GM10847 (cell line): ENCODE data around the gene DCXR.

Experiments used
- POLR2A ChIP-seq: IDR thresholded peaks from 2 replicates; pipeline ENCODE4 v1.6.1; 2011; ENCODE audit not compliant: insufficient read length; ENCODE audit errors: extremely low read depth

The DCXR gene

DNA sequence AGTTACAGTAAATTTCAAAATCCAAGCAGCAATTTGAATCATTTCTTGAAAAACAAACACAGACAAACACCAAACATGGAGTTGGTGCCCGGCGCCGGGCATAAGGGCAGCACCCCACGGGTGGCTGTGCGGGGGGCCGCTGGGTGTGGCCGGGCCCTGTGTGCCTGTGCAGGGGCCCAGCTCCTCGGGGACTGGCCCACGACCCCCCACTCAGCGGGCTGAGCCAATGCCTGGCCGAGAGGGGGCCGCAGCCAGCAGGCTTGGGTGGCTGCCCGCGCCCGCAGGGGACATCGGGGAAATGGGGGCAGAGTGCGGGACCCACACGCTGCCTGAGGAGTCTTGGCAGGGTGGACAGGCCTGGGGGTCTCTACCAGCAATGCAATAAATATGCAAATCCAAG is 40.9 kb upstream of the DCXR start:
- TF ChIP-seq POLR2A: no peak

DNA sequence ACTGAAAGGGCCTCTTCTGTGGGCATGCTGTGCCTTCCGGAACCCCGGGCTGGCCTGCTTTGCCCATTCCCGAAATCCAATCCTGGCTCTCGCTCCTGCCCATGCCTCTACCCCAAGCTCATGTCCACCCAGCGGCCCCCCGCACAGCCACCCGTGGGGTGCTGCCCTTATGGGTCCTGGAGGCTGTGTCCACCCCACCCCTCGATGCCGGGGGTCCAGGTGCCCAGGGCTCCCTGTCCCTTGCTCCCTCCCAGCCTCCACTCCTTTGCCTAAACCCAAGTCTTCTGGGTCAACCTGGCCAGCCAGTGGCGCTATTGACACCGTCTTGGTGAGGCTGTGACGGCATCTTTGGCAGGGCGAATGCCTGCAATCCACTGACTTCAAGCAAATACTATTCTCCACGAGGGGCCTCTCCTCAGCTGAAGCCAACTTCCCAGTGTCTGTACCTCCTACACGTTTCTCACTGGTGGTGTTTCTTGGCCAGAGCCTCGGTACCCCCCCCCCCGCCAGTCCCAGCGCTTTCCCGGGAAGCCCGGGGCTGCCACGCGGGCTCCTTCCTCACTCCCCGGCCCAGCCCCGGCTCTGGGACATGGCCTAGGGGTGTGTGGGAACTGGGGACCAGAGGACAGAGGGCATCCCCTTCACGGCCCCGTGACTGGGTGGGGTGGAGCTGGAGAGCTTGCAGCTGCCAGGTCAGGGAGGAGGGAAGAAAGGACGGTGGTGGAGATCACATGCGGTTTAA is 40.3 kb upstream of the DCXR start:
- peak; percentile 4 for TF ChIP-seq POLR2A

DNA sequence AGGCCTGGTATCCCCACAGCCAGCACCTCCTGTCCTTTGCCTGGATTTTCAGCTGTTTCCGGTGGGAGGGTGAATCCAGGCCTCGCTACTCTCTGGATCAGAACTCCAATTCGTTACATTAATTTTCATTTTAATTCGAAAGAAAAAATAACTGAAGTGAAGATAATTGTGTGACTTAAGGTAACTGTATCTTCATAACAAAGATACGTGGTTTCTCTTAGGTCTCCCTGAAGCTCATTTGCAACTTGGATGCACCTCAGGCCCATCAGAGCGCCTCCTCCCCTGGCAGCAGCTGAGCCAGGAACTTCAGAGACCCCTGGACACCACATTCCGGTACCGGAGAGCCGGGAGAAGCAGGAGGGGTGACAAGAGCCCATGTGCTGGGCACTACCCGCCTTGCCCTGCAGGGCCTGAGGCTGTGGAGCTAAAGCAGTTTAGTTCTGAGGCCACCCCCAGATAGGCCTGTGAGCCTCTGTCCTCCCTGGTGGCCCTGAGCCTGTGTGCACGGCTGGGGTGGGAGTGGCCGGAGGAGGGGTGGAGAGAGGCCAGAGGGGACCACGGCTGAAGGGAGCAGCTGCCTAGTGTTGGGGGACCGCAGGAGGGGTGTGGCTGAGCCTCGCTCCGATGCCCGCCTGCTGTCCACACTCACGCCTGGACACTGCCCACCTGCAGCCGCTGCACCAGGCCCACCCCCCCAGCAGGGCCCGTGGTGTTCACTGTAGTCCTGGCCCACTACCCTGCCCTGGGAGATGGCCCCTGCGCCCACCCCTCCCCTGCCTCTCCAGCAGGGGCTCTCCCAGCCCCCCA is 39.5 kb upstream of the DCXR start:
- TF ChIP-seq POLR2A: peak; percentile 23

DNA sequence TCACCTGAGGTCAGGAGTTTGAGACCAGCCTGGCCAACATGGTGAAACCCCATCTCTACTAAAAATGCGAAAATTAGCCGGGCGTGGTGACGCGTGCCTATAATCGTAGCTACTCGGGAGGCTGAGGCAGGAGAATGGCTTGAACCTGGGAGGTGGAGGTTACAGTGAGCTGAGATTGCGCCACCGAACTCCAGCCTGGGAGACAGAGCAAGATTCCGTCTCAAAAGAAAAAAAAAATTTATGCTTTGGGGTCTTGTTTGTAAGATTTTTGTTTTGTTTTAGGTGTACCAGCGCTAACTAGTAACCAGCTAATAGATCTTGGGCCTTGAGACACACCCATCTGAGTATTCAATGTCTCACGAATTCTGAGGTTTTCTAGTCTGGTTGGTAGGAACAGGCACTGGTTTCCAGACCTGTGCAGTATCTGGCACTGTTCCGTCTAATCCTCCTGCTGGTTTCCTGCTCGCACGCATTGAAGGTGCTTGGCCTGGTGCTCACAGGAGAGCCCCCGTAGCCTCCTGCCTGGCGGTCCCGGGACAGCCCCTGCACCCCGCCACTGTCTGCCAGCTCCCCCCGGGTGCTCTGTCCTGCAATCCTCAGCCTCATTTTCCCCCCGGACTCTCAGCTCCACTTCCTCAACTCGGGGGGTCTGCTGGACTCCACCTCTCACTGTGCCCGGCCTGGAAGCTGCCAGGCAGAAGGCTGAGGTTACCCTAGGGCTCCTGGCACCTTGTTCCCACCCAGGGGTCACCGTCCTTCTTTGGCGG is 38.7 kb upstream of the DCXR start:
- TF ChIP-seq POLR2A: no peak

DNA sequence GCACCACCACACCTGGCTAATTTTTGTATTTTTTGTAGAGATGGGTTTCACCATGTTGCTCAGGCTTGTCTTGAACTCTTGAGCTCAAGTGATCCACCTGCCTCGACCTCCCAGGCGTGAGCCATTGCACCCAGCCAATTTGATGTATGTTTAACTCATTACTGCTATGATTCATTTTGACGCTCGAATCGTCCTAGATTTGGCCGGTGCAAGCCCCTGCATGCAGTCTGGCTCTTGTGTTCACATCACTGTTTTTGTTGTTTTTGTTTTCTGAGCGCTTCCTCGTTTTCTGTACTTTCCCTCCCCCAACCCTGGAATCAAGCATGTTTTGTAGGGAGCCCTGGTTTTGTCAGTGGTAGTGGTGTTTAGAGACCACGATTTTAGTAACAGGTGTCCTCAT is 35.9 kb upstream of the DCXR start:
- TF ChIP-seq POLR2A: no peak

DNA sequence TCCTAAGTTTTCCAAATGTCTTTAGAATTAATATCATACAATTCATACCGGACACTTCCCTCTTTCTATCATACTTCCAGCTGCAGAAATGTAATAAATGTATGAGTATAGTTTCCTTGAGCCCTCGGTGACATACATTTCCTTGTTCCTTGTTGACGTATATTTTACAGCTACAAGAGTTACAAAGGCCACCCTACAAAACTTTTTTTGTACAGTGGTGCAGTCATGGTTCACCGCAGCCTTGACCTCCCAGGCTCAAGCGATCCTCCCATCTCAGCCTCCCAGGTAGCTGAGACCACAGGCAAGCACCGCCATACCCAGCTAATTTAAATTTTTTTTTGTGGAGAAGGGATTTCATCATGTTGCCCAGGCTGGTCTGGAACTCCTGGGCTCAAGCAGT is 35.3 kb upstream of the DCXR start:
- TF ChIP-seq POLR2A: no peak

DNA sequence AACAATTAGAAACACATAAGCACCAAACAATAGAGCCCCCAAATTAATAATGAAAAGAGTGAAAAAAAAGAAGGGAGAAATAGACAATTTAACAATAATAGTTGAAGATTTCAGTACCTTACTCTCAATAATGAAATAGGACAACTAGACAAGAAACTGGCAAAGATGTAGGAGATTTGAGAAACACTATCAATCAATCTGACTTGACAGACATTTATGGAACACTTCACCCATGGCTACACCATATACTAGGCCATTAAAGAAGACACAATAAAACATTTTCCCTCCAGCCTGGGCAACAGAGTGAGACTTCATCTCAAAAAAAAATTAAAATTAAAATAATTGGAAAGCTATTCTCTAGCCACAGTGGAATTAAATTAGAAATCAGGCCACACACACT is 33.1 kb upstream of the DCXR start:
- no peak for TF ChIP-seq POLR2A

DNA sequence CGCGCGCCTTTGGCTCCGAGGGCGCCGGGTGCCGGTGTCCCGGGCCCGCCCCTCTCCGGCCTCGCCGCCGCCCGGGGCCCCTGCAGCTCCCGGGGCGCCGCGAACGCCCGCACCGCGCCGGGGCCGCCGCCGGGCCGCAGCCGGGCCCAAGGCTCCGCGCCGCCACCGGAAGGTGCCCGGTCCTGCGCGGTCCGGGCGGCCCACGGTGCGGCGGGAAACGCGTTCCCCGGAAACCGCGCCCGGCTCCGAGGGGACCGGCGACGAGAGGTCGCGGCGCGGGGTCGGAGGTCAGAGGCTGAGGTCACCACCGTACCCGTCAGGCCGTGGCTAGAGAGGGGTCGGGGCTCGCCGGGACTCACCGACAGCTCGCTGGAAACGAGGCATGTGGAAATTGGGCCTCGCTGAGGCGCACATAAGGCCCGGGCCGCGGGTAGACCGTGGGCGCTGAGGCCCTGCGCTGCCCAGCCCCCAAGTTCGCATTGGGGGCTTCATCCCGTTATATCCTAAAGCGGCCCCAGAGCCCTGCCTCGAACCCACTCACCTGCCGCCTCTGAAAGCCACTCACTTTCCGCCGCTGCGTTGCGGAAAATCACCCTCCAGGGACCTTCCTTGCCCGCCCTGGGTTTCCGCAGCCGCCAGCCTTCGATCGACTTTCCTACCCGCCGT is 28.3 kb upstream of the DCXR start, which contains the start of gene DUS1L:
DUS1L (minus strand) TSS at position 167 of the 666 bp plus-strand sequence. CDS start 745 bp downstream, outside the sequence.
- peak; percentile 75 for TF ChIP-seq POLR2A

DNA sequence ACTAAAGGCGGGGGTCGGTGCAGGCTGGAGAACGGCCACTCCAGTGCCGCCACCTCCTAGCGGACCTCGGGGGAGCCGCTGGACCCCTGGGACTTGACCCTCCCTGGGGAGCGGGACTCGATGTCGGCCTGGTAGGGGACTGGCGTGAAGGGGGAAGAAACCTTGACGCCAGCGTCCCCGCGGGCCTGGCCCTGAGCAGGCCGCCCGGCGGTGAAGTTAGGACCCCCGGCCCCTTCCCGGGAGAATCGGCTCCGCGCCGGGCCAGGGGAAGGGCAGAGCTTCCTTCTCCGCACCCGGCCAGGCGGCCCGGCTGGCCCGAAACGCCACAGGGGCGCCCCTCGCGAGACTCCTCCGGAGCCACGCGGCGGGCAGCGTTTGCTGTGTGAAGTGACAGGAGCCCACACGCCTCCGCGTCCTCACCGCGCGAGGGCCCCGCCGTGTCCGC is 27.7 kb upstream of the DCXR start:
- TF ChIP-seq POLR2A: no peak

DNA sequence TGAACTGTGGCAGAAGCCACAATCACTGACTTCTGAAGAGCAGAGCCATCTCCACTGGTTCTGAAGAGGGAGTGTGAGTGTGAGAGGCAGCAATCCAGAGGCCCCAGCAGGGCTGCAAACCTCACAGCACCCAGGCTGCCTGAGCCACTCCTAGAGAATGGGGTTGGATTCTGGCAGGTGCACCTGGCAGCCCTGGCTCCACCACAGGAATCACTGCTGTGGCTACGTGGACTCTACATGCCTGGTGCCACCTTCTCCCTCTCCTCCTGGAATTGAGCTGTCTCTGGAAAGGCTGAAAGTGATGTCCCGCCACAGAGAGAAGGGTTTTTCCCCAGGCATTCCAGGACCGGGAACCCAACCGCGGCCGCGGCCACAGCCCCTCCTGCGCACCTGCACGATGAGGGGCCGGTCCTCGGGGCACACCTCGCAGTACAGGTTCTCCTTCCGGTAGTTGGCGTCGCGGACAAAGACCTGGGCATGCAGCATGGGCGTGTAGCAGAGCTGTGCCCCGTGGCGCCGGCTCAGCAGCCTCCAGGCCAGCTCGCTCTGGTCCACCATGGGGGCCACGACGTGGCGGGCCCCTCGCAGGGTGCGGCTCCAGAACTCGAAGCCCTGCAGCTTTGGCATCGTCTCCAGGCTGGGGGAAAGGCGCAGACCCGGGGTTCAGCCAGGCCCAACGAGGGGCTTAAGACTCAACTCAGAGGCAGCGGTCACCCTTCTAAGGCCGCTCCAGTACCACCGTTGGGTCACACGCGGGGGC is 27.1 kb upstream of the DCXR start:
- TF ChIP-seq POLR2A: no peak

DNA sequence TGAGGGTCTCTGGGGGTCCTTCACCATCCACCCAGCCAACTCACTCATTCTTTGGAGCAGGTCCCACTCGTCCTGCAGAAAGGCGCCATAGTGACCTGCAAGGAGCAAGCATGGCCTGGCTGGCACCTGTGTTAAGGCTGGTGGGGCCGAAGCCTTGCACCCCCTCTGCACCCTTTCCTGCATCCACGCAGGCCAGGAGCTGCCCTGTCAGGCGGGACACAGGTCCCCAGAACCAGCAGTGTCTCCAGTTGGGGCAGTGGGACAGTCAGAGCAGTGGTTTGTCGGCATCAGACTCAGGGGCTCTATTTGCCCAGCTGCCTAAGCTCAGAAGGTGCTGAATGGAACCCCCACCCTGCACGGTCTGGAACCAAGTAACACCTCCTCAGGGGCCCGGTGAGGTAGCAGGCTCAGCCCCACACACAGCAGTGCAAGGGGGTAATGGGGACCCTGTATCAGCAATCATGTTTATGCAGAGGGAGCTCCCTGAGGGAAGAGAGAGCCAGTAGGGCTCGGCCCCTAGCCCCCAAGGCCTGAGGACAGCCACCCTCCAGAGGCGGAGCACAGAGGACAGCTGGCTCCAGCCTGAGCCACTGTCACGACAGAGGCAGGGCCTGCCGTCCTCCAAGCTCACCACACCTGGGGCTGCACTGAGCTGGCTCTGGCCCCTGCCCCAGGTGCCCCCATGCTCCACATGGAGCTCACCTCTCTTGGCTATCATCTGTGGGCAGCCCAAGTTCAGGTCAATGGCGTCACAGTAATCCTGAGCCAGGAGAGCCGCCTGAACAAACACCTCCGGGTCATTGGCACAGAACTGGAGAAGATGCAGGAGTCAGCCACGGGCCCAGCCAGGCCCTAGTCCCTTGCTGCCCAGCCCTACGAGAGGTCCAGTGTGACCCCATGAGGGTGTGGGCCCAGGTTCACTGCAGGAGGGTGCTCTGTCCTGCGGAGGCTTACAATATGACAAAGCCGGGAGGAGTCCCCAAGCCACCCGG is 26.2 kb upstream of the DCXR start:
- no peak for TF ChIP-seq POLR2A

DNA sequence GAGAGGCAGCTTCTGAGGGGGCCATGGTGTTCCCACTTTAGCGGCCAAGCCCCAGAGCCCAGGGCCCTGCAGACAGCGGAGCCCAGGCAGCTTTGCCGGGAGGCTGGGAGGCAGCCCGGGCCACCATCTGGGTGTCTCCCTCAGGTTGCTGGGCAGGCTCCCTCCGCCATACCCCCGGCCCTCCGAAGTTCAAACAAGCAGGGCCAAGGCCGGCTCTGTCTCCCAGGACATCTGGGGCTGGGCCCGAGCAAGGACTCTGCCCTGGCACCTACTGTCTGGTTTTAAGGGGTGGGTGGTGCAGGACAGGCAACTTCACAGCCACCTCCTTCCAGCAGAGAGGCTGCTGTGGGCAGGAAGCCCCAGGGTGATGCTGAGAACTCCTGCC is 25.5 kb upstream of the DCXR start:
- TF ChIP-seq POLR2A: no peak

DNA sequence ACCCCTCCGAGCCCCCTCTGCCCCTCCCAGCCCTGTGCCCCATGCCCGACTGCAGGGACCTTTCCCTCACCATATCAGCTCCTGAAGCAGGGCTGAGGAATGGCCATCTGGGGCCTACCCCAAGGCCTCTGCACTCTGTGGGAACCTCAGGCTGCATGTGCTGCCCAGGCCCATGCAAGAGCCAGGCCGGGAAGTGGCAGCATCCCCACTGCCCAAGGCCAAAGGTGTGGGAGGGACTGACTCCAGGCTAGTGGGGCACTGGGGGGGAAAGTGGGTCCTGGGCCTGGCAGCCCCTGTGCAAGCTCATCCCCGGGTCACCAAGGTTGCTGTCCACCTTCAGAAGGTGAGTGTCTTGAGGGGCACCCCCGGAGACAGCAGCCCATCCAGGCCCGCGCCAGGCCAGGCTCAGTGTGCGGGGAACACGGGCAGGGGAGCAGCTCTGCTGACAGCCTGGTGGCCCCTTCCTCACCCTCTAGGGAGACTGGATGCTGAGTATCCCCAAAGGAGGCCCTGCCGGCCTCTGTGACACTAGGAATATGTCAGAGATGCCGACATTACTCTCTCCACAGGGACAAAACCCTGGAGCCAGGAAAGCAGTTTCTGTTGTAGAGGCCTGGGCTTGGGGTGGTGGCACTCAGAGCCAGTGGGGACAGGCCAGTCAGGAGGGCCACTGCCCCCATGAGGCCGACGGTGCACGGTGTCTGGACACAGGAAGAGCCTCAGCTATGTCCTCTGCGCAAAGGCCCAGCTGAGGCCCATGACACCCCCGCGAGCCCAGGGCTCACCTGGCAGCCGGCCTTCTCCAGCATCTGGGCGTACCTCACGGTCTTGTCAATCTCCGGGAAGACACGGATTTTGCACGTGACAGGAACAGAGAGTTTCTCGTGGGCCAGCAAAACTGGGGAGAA is 24.8 kb upstream of the DCXR start:
- no peak for TF ChIP-seq POLR2A
